HFFc6 (cell line): Measurements from ENCODE around the gene IFITM2. TPM values are rescaled to one million over a fixed set of nuclear protein-coding genes. Genes with fewer than 3 reads are reported as not detected.
"Not testable (repeated sequence)": the region's sequence is repeated elsewhere in the genome, so short reads cannot be mapped to it uniquely, and the experiment has no call there.

Source experiments
- DNase-seq: peaks from one replicate; pipeline ENCODE4 v3.0.0-alpha.2; 2018
- H3K27ac Mint-ChIP-seq: 2 replicates; pipeline ENCODE4 v1.8.0; 2020; ENCODE audit warnings: mild to moderate bottlenecking, mixed read lengths
- H3K27me3 Mint-ChIP-seq: 2 replicates; pipeline ENCODE4 v1.8.0; 2021; ENCODE audit warnings: mild to moderate bottlenecking, moderate library complexity, mixed read lengths; ENCODE audit not compliant: insufficient read depth
- H3K36me3 Mint-ChIP-seq: 2 replicates; pipeline ENCODE4 v1.8.0; 2021; ENCODE audit warnings: low read depth, mixed read lengths
- H3K4me1 Mint-ChIP-seq: 2 replicates; pipeline ENCODE4 v1.8.0; 2020; ENCODE audit warnings: low read depth, mixed read lengths
- H3K4me3 Mint-ChIP-seq: 2 replicates; pipeline ENCODE4 v1.8.0; 2020; ENCODE audit warnings: mild to moderate bottlenecking, moderate library complexity, mixed read lengths
- H3K9me3 Mint-ChIP-seq: 2 replicates; pipeline ENCODE4 v1.8.0; 2020; ENCODE audit warnings: mild to moderate bottlenecking, mixed read lengths
- CTCF ChIP-seq: fragments of 200-600 bp; sonication (generic); IDR thresholded peaks from 2 replicates; pipeline ENCODE4 v1.5.0; 2021; ENCODE audit warnings: antibody characterized with exemption, mild to moderate bottlenecking
- total RNA-seq, 6 experiments: library from RNA; stranded (reverse); fragmentation: NEBNext Ultra II Directional; extraction: Animal tissue kit (Norgen Biotek cat#: 25700); gene quantifications; 2 replicates in 1 of 6; 3 replicates in 5 of 6; pipeline ENCODE4 v1.2.3, GENCODE V29; 2021

The IFITM2 gene
- total RNA-seq, 6 experiments from 2014 or later, result 257 to 325 (median 291) TPM

- H3K27me3 Mint-ChIP-seq, result peaks cover 11% of the 10 kb centered on the region
- TF ChIP-seq CTCF, result no peak
- peak overlapping the region; percentile 91; the same call in 1 of the 2 replicates for H3K4me3 Mint-ChIP-seq
- no peaks in the 10 kb centered on the region for H3K9me3 Mint-ChIP-seq
- peaks cover 9% of the 10 kb centered on the region for H3K36me3 Mint-ChIP-seq
- DNase-seq, result no peak
- peaks cover 50% of the 10 kb centered on the region for H3K4me1 Mint-ChIP-seq
- no peak overlapping the region for H3K27ac Mint-ChIP-seq
Observed at GRCh38 chr11:315516-315994, 7.9 kb downstream of the IFITM2 start.

- peaks cover 50% of the 10 kb centered on the region for H3K4me1 Mint-ChIP-seq
Observed at GRCh38 chr11:316031-316701, 8.6 kb downstream of the IFITM2 start.

GRCh38 chr11:316891-317301 lies 9.3 kb downstream of the IFITM2 start:
- DNase-seq, result no peak
- H3K4me1 Mint-ChIP-seq, result peaks cover 46% of the 10 kb centered on the region
- peaks cover 9% of the 10 kb centered on the region for H3K36me3 Mint-ChIP-seq
- H3K4me3 Mint-ChIP-seq, result peak overlapping the region; percentile 51
- no peaks in the 10 kb centered on the region for H3K9me3 Mint-ChIP-seq
- TF ChIP-seq CTCF, result no peak
- peak overlapping the region; percentile 38; the same call in 1 of the 2 replicates for H3K27ac Mint-ChIP-seq
- H3K27me3 Mint-ChIP-seq, result peaks cover 11% of the 10 kb centered on the region

More at GRCh38 chr11:316031-316701, 8.6 kb downstream of the IFITM2 start:
- Mint-ChIP-seq H3K27ac (peak overlapping the region; percentile 38; the same call in 1 of the 2 replicates), H3K4me3 (peak overlapping the region; percentile 51; the same call in 1 of the 2 replicates), H3K36me3 (peaks cover 9% of the 10 kb centered on the region), H3K9me3 (no peaks in the 10 kb centered on the region), H3K27me3 (peaks cover 11% of the 10 kb centered on the region)
- DNase-seq, result no peak
- no peak for TF ChIP-seq CTCF

GRCh38 chr11:317668-318404 lies 10.2 kb downstream of the IFITM2 start:
- H3K36me3 Mint-ChIP-seq, H3K9me3 Mint-ChIP-seq, H3K27ac Mint-ChIP-seq, DNase-seq: not testable (repeated sequence)
- Mint-ChIP-seq H3K27me3 (peaks cover 11% of the 10 kb centered on the region), H3K4me3 (peak overlapping the region; percentile 45), H3K4me1 (peaks cover 37% of the 10 kb centered on the region)

GRCh38 chr11:318405-319120 lies 10.9 kb downstream of the IFITM2 start:
- H3K9me3 Mint-ChIP-seq, DNase-seq, H3K27ac Mint-ChIP-seq, H3K36me3 Mint-ChIP-seq: not testable (repeated sequence)
- TF ChIP-seq CTCF, result peak; percentile 30; the same call in 1 of the 2 replicates
- H3K4me1 Mint-ChIP-seq, result peaks cover 30% of the 10 kb centered on the region
- peaks cover 11% of the 10 kb centered on the region for H3K27me3 Mint-ChIP-seq
- H3K4me3 Mint-ChIP-seq, result peak overlapping the region; percentile 96; the same call in 1 of the 2 replicates
